ENCODE results near the gene ESPL1.

- TF ChIP-seq PAX5 (IDR thresholded peaks at IDR 0.05; ENCODE audit: insufficient read depth, low read length, severe bottlenecking) (no peak), POLR2A (IDR thresholded peaks at IDR 0.05; ENCODE audit: low read depth, low read length) (no peak), SPI1 (IDR thresholded peaks at IDR 0.05; ENCODE audit: low read depth, low read length) (no peak), POLR2AphosphoS5 (IDR thresholded peaks at IDR 0.05; ENCODE audit: low read depth, low read length) (no peak), TAF1 (IDR thresholded peaks at IDR 0.05; ENCODE audit: low read depth, low read length) (no peak)
Observed at GRCh38 chr12:53292426-53292825, 24.3 kb downstream of the ESPL1 start.
